ENCODE measurements around the gene SNAPC5. TPM values are rescaled to one million over a fixed set of nuclear protein-coding genes. Genes with fewer than 3 reads are reported as not detected.
A peak's percentile ranks its signal among the peaks of the same experiment; 100 is the strongest.

Gene SNAPC5
- total RNA-seq, 1 experiment from 2014 or later: 28.3 TPM

DNA sequence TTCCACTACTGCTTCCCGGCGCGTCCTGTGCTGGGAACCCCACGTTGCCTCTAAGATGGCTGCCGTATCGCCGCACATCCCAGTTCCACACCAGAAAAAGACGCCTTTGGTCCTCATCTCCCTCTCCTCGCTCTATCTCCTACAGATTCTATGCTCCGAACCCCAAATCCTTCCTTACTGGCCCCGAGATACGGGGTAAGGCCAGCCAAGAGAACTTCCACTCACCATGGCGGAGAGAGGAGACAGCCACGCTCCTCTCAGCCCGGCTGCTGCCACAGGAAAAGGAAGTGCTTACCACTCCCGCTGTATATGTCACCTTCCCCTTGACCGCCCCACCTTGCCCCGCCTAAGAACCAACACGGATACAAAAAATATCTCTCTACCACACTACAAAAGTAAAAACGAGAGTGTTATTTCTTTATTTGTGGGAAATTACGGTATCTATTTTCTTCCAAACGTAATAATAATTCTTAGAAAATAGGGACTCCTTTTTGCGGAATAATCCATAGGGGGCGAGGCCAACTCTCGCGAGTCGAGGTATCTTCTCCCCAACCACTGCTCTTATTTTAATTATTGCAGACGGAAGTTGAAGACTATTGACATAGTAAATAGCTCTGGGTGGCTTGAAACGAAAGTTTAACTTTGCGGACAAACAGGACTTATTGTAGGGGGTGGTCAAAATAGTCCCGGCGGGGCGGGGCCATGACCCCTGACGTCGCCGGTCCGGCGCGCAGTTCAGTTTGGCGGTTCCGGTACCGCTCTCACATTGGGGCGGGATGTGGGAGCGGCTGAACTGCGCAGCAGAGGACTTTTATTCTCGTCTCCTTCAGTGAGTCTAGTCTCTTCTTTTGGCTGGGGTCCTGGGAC is 7.2 kb upstream of the SNAPC5 start, which contains the start of the genes RPL4 and ZWILCH:
RPL4 (minus strand) TSS at position 293 of the 867 bp plus-strand sequence; CDS start at position 228, 65 bp downstream.
ZWILCH (plus strand) TSS at position 764 of the 867 bp plus-strand sequence; CDS start at position 777, 13 bp downstream.
- H3K27me3 ChIP-seq (ENCODE audit: insufficient read depth, low read length): no peaks in the 10 kb centered on the region
- peak; percentile 76 for DNase-seq (ENCODE audit: low read depth, low spot score)
- peak within 1 kb of the TSS; percentile 93 for H2AFZ ChIP-seq (ENCODE audit: low read depth, low read length, poor library complexity, severe bottlenecking)
- H3K4me2 ChIP-seq (ENCODE audit: low read length): peak within 1 kb of the TSS; percentile 86
- TF ChIP-seq EZH2phosphoT487 (IDR thresholded peaks at IDR 0.05; ENCODE audit: borderline replicate concordance) (no peak), EGR1 (IDR thresholded peaks at IDR 0.05; ENCODE audit: low read depth) (no peak), ZFX (IDR thresholded peaks at IDR 0.05) (no peak), YY1 (IDR thresholded peaks at IDR 0.05; ENCODE audit: extremely low read depth, insufficient replicate concordance, low read depth, low read length) (peak; percentile 85), POLR2AphosphoS5 (IDR thresholded peaks at IDR 0.05; ENCODE audit: low read depth, low read length) (peak; percentile 94), ELF1 (IDR thresholded peaks at IDR 0.05; ENCODE audit: borderline replicate concordance, low read depth) (peak; percentile 39; the same call in 1 of the 2 replicates), SP1 (IDR thresholded peaks at IDR 0.05; ENCODE audit: low read depth) (peak; percentile 51), CBX3 (IDR thresholded peaks at IDR 0.05; ENCODE audit: low read depth) (no peak), SRF (IDR thresholded peaks at IDR 0.05; ENCODE audit: low read depth) (no peak), TCF7L2 (IDR thresholded peaks at IDR 0.05; ENCODE audit: borderline replicate concordance, extremely low read depth, insufficient read depth, insufficient read length) (no peak), JUND (IDR thresholded peaks at IDR 0.05) (no peak), SIN3A (IDR thresholded peaks at IDR 0.05; ENCODE audit: low read depth) (peak; percentile 77), FOSL1 (IDR thresholded peaks at IDR 0.05; ENCODE audit: low read depth) (no peak; the same call in 1 of the 2 replicates), POLR2A (IDR thresholded peaks at IDR 0.05; ENCODE audit: borderline replicate concordance, extremely low read depth, insufficient read depth, insufficient read length) (peak; percentile 93)
- TF ChIP-seq, protein P1, sequence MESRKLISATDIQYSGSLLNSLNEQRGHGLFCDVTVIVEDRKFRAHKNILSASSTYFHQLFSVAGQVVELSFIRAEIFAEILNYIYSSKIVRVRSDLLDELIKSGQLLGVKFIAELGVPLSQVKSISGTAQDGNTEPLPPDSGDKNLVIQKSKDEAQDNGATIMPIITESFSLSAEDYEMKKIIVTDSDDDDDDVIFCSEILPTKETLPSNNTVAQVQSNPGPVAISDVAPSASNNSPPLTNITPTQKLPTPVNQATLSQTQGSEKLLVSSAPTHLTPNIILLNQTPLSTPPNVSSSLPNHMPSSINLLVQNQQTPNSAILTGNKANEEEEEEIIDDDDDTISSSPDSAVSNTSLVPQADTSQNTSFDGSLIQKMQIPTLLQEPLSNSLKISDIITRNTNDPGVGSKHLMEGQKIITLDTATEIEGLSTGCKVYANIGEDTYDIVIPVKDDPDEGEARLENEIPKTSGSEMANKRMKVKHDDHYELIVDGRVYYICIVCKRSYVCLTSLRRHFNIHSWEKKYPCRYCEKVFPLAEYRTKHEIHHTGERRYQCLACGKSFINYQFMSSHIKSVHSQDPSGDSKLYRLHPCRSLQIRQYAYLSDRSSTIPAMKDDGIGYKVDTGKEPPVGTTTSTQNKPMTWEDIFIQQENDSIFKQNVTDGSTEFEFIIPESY (IDR thresholded peaks at IDR 0.05; ENCODE audit: extremely low read depth, insufficient replicate concordance, low read length): peak; percentile 88
- TF ChIP-seq, protein P2, sequence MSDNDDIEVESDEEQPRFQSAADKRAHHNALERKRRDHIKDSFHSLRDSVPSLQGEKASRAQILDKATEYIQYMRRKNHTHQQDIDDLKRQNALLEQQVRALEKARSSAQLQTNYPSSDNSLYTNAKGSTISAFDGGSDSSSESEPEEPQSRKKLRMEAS (IDR thresholded peaks at IDR 0.05): peak; percentile 81
- TF ChIP-seq, protein P3, sequence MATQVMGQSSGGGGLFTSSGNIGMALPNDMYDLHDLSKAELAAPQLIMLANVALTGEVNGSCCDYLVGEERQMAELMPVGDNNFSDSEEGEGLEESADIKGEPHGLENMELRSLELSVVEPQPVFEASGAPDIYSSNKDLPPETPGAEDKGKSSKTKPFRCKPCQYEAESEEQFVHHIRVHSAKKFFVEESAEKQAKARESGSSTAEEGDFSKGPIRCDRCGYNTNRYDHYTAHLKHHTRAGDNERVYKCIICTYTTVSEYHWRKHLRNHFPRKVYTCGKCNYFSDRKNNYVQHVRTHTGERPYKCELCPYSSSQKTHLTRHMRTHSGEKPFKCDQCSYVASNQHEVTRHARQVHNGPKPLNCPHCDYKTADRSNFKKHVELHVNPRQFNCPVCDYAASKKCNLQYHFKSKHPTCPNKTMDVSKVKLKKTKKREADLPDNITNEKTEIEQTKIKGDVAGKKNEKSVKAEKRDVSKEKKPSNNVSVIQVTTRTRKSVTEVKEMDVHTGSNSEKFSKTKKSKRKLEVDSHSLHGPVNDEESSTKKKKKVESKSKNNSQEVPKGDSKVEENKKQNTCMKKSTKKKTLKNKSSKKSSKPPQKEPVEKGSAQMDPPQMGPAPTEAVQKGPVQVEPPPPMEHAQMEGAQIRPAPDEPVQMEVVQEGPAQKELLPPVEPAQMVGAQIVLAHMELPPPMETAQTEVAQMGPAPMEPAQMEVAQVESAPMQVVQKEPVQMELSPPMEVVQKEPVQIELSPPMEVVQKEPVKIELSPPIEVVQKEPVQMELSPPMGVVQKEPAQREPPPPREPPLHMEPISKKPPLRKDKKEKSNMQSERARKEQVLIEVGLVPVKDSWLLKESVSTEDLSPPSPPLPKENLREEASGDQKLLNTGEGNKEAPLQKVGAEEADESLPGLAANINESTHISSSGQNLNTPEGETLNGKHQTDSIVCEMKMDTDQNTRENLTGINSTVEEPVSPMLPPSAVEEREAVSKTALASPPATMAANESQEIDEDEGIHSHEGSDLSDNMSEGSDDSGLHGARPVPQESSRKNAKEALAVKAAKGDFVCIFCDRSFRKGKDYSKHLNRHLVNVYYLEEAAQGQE (IDR thresholded peaks at IDR 0.05; ENCODE audit: low read depth): no peak
- TF ChIP-seq, protein P4, sequence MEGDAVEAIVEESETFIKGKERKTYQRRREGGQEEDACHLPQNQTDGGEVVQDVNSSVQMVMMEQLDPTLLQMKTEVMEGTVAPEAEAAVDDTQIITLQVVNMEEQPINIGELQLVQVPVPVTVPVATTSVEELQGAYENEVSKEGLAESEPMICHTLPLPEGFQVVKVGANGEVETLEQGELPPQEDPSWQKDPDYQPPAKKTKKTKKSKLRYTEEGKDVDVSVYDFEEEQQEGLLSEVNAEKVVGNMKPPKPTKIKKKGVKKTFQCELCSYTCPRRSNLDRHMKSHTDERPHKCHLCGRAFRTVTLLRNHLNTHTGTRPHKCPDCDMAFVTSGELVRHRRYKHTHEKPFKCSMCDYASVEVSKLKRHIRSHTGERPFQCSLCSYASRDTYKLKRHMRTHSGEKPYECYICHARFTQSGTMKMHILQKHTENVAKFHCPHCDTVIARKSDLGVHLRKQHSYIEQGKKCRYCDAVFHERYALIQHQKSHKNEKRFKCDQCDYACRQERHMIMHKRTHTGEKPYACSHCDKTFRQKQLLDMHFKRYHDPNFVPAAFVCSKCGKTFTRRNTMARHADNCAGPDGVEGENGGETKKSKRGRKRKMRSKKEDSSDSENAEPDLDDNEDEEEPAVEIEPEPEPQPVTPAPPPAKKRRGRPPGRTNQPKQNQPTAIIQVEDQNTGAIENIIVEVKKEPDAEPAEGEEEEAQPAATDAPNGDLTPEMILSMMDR (IDR thresholded peaks at IDR 0.05 in 2 of 3, conservative IDR thresholded peaks at IDR 0.05 in 1 of 3; ENCODE audit: borderline replicate concordance in 1 of 3, insufficient read depth in 1 of 3, low read depth in 2 of 3, low read length in 2 of 3): no peak
- H3K4me1 ChIP-seq (ENCODE audit: control insufficient read depth in 1 of 2, insufficient read depth in 2 of 2, low read length in 2 of 2): peaks cover 4 to 27% of the 10 kb centered on the region in 2 experiments; a peak in 3 of 4 replicates
- H3K4me3 ChIP-seq (replicated peaks in 1 of 2; ENCODE audit: low read depth in 1 of 2, low read length in 2 of 2): peak within 1 kb of the TSS; percentile 90 to 98
- intact Hi-C loops (cut with micrococcal nuclease): no loop called here
- peaks cover 32% of the 10 kb centered on the region; the same call in 1 of the 2 replicates for H4K20me1 ChIP-seq (ENCODE audit: insufficient read depth)
- peak; percentile 82 for ATAC-seq
- BruUV-seq (replicated peaks): no TSS peak
- peaks cover 88% of the 10 kb centered on the region for H3K79me2 ChIP-seq (ENCODE audit: insufficient read depth, low read length)
- peak within 1 kb of the TSS; percentile 99 for H3K9ac ChIP-seq (ENCODE audit: low read length)
- no peaks in the 10 kb centered on the region for H3K9me2 ChIP-seq (ENCODE audit: insufficient read depth)
- RAD21 ChIA-PET (ENCODE audit: low non-redundant PET in 1 of 2, low total read pairs in 2 of 2, uncharacterized antibody in 2 of 2, unreplicated experiment in 2 of 2): no interaction called here
- CTCF ChIA-PET: no interaction called here
- peaks cover 46 to 47% of the 10 kb centered on the region in 2 experiments for H3K36me3 ChIP-seq (ENCODE audit: control insufficient read depth in 1 of 2, insufficient read depth in 2 of 2, low read length in 2 of 2)
- H3K27ac ChIP-seq (ENCODE audit: low read depth, low read length): peak within 1 kb of the TSS; percentile 86
- POLR2A ChIA-PET: interaction anchor here (0.8 to 1.0 kb wide), 4 partner anchors 10 to 62 kb away, joined by 3 read pairs; partner anchors contain the start of gene LCTL
- H3K9me3 ChIP-seq (ENCODE audit: control insufficient read depth in 1 of 2, insufficient read depth in 1 of 2, low read depth in 1 of 2, low read length in 2 of 2): no peaks in the 10 kb centered on the region
